Mucosa of descending colon (tissue), 3 donors: Measurements from ENCODE around the gene DPYD. TPM values are rescaled to one million over a fixed set of nuclear protein-coding genes. Genes with fewer than 3 reads are reported as not detected.

Experiments
- ATAC-seq: fragments of 200-7000 bp; cut with Tn5 transposase; one replicate; pipeline ENCODE4 v1.9.1; 2020; ENCODE audit warnings: mild to moderate bottlenecking, moderate library complexity
- DNase-seq, 3 donors: peaks; one replicate each; pipeline ENCODE4 v3.0.0-alpha.2; 2020
- H3K36me3 ChIP-seq: fragments of 200-600 bp; one replicate; pipeline ENCODE4 v1.8.0; 2021; ENCODE audit warnings: low read depth, mild to moderate bottlenecking
- H3K4me1 ChIP-seq: fragments of 200-600 bp; one replicate; pipeline ENCODE4 v1.8.0; 2021; ENCODE audit warnings: low read depth, mild to moderate bottlenecking
- H3K4me3 ChIP-seq: fragments of 200-600 bp; one replicate; pipeline ENCODE4 v1.8.0; 2021; ENCODE audit warnings: mild to moderate bottlenecking
- H3K9me3 ChIP-seq: fragments of 200-600 bp; one replicate; pipeline ENCODE4 v1.8.0; 2021; ENCODE audit warnings: mild to moderate bottlenecking
- intact Hi-C, 2 donors: fragments of 100-400 bp; cut with DNase I in 1 of 2; cut with micrococcal nuclease in 1 of 2; formaldehyde crosslinking; loops; one replicate each; pipeline versions ENCODE4 v1.11.0 to v1.11.1; 2022; cut with DNase I, micrococcal nuclease
- total RNA-seq, 3 donors: library from RNA; stranded (reverse); fragmentation: NEBNext Ultra II Directional in 2 of 3; extraction: Animal tissue kit (Norgen Biotek cat#: 25700) in 2 of 3; gene quantifications; one replicate each; pipeline versions ENCODE4 v1.2.1 to v1.2.4, GENCODE V29; 2021 to 2023
- TF ChIP-seq, protein P1 (sequence below): fragments of 200-600 bp; IDR thresholded peaks from one replicate; pipeline ENCODE4 v1.8.0; 2022; ENCODE audit warnings: antibody characterized with exemption, mild to moderate bottlenecking
- donor health status: DM: no; HTN: no; CAD: no; lungs with moderate emphysema.
- donor health status: DM: no; HTN: no; CAD: no.
- donor health status: DM: no; HTN: yes; CAD: no.

The DPYD gene
- total RNA-seq, 3 donors from 2014 or later = 13.8 to 33.3 (median 19.7) TPM

- Histone ChIP-seq H3K36me3 (no peaks in the 10 kb centered on the region), H3K4me3 (no peak overlapping the region), H3K4me1 (no peaks in the 10 kb centered on the region), H3K9me3 (no peaks in the 10 kb centered on the region)
- ATAC-seq (no peak), DNase-seq (no peak)
- TF ChIP-seq, protein P1, sequence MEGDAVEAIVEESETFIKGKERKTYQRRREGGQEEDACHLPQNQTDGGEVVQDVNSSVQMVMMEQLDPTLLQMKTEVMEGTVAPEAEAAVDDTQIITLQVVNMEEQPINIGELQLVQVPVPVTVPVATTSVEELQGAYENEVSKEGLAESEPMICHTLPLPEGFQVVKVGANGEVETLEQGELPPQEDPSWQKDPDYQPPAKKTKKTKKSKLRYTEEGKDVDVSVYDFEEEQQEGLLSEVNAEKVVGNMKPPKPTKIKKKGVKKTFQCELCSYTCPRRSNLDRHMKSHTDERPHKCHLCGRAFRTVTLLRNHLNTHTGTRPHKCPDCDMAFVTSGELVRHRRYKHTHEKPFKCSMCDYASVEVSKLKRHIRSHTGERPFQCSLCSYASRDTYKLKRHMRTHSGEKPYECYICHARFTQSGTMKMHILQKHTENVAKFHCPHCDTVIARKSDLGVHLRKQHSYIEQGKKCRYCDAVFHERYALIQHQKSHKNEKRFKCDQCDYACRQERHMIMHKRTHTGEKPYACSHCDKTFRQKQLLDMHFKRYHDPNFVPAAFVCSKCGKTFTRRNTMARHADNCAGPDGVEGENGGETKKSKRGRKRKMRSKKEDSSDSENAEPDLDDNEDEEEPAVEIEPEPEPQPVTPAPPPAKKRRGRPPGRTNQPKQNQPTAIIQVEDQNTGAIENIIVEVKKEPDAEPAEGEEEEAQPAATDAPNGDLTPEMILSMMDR = no peak
- intact Hi-C loops = no loop called here
These were observed 548.3 kb downstream of the DPYD start for GRCh38 chr1:97372531-97372930.

- ATAC-seq (no peak), DNase-seq (no peak)
- no peaks in the 10 kb centered on the region for H3K9me3 ChIP-seq
- no peak overlapping the region for H3K4me3 ChIP-seq
- no peaks in the 10 kb centered on the region for H3K36me3 ChIP-seq
- no peaks in the 10 kb centered on the region for H3K4me1 ChIP-seq
- TF ChIP-seq, protein P1 = no peak
- intact Hi-C loops = no loop called here
These were observed 552.5 kb downstream of the DPYD start for GRCh38 chr1:97368296-97368695.

- TF ChIP-seq, protein P1 = no peak
- Histone ChIP-seq H3K9me3 (no peaks in the 10 kb centered on the region), H3K4me3 (no peak overlapping the region), H3K4me1 (no peaks in the 10 kb centered on the region), H3K36me3 (no peaks in the 10 kb centered on the region)
- intact Hi-C loops = no loop called here
- ATAC-seq (no peak), DNase-seq (no peak)
These were observed 553.9 kb downstream of the DPYD start for GRCh38 chr1:97366984-97367383.

DNA sequence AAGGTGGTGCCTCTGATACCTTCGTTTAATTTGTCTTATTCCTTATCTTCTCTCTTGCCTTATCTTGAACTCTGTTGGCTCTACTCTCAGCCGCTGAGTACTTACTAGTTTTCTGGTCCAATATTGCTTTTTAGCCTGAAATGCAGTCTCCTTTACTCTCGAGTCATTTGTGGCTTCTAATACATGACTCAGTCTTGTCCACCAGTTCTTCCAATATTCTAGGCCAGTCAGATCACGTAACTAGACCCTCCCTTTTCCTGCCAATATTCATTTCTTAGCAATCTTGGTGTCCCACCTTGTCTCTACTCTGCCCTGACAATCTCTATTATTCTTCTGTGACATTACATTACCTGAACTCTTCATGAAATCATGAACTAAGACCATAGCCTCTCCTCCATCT is 555.8 kb downstream of the DPYD start:
- Histone ChIP-seq H3K36me3 (no peaks in the 10 kb centered on the region), H3K4me1 (no peaks in the 10 kb centered on the region), H3K9me3 (no peaks in the 10 kb centered on the region), H3K4me3 (no peak overlapping the region)
- DNase-seq (no peak), ATAC-seq (no peak)
- TF ChIP-seq, protein P1 = no peak
- intact Hi-C loops = no loop called here

DNA sequence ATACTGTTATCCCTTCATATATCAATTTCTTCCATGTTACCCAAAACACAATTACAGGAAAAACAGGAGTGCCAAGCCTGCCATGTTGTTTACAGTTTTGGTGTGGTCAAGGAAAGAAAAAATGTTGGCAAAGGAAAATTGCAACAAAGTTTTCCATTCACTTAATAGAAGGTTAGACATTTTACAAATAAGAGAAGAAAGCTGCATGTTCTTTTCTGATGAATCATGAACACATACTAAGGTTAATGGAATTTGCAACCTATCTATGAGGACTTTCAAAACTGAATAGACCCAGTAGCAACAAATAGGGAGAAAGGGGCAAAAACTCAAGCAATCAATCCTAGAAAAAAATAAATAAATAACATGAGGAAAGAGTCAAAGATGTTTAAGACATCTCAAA is 556.7 kb downstream of the DPYD start:
- no peaks in the 10 kb centered on the region for H3K36me3 ChIP-seq
- no peak for ATAC-seq

More for the DNA sequence above, 556.7 kb downstream of the DPYD start:
- no peaks in the 10 kb centered on the region for H3K4me1 ChIP-seq
- no peak for DNase-seq
- TF ChIP-seq, protein P1 = no peak
- H3K4me3 ChIP-seq = no peak overlapping the region
- H3K9me3 ChIP-seq = no peaks in the 10 kb centered on the region
- intact Hi-C loops = no loop called here
